ENCODE results near the gene BCL11B.

BCL11B gene

GRCh38 chr14:99137001-99137700 is 134.8 kb downstream of the BCL11B start:
- DNase-seq (ENCODE audit: low read depth, low spot score) = no peak

DNA sequence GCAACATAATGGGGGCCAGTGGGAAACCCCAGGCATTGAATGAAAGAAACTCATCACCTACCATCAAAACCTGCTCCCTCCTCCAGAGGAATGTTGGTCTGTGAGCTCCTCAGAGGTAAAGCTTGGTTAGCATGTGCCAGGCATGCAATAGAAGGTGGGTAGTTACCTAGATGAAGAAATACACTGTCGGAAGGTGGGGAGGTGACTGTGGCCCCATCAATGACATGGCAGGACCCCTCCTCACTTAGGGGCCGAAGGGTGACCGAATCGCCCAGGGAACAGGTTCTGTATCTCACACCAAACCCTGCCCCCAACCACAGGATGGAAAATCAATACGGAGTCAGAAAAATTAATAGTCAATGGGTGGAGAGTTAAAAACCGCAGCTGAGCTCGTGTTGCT is 135.6 kb downstream of the BCL11B start:
- DNase-seq (ENCODE audit: low read depth, low spot score) = no peak

- DNase-seq (ENCODE audit: low read depth, low spot score) = no peak
Measured at GRCh38 chr14:99136047-99136400, 136.0 kb downstream of the BCL11B start.

GRCh38 chr14:99134516-99135046 is 137.4 kb downstream of the BCL11B start:
- DNase-seq (ENCODE audit: low read depth, low spot score) = no peak

GRCh38 chr14:99133636-99134515 is 138.1 kb downstream of the BCL11B start:
- no peak for DNase-seq (ENCODE audit: low read depth, low spot score)

DNA sequence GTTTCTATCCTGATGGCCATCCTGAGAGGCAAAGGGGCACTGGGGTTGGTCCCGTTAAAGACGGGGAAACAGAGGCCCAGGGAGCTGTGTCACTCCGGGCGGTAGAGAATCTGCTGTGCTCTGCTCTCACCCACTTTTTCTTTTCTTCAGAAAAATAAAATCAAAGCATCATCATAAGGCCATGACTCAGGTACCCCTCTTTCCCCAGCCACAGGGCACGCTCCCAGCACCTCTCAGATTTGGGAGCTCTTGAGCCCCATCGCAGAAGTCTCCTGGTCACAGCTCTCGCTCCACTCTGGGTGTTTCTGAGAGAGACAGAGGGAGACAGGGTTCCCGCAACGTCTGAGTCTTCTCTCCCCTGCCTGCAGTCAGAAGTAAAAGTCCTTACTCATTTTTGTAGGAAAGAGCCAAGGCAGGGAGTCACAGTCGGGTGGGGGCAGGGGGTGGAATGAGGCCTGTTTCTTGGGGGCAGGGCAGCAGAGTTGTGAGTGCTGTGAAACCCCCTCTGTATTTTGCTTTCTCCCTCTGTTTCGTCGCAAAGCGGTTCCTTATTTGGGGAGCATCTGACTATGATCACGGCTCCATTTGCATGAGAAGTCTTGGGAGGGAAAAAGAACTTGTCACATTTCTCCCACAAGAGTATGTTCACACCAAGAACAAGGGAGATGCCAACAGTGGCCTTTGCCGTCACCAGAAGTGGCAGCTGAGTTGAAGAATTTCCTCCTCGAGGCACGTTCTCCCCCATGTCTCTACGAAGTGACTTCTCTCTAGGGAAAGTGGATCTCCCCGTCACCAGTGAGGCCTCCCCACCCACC is 139.0 kb downstream of the BCL11B start:
- DNase-seq (ENCODE audit: low read depth, low spot score) = no peak

DNA sequence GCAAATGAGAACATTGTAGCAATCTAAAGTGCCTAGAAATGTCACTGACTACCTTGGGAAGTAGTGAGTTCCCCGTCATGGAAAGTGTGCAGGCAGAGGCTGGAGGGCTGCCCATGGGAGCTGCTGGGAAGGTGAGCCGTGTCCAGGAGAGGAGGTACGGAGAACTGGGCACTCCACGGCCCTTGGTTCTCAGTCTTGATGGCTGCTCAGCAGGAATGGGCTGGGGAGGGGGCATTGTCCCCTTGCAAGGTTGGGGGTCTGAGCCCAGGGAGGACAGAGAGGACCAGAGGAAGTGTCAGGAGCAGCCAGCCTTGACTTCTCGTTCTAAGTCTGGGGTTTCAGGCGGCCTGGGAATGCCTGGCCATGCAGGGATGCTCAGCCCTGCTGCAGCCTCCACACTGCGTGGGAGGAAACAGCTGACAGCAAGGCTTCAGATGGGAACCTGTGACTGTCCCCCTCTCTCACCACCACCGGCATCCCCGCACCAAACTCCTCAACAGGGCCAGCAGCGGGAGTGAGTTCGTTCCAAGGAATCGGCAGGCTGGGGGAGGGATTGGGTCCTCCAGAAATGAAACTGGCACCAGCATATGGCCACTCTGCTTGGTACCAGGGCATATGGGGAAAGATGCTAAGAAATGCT is 140.2 kb downstream of the BCL11B start:
- DNase-seq (ENCODE audit: low read depth, low spot score) = no peak

DNA sequence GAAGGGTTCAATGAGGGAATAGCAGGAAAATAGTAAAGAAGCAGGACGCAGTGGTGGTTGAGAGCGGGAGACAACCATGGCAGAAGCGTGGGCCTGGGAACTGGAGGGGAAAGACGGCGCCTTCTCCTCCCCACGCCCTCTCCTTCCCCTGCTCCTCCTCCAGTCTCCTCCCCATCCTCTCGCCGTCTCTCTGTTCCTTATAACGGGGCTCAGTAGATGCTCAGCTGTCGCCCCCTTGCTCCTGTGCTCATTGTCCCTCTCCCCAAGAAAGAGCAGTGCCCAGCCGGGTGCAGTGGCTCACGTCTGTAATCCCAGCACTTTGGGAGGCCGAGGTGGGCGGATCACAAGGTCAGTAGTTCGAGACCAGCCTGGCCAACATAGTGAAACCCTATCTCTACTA is 142.0 kb downstream of the BCL11B start:
- no peak for DNase-seq (ENCODE audit: low read depth, low spot score)

- DNase-seq (ENCODE audit: low read depth, low spot score) = no peak
Measured at GRCh38 chr14:99129211-99129696, 142.7 kb downstream of the BCL11B start.

DNA sequence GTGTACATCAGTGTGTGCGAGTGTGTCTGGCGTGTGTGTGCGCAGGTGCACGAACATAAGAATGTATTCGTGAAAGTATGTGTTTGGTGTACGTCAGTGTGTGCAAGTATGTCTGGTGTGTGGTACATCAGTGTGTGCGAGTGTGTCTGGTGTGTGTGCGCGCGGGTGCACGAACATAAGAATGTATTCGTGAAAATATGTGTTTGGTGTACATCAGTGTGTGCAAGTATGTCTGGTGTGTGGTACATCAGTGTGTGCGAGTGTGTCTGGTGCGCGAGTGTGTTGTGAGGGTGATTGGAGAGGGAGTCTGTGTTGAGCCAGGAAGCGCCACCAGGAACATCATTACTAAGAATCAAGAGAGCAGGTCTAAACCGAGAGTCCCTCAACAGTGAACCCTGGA is 143.8 kb downstream of the BCL11B start:
- no peak for DNase-seq (ENCODE audit: low read depth, low spot score)

- peak; percentile 71 for DNase-seq (ENCODE audit: low read depth, low spot score)
Measured at GRCh38 chr14:99127651-99128167, 144.3 kb downstream of the BCL11B start.

DNA sequence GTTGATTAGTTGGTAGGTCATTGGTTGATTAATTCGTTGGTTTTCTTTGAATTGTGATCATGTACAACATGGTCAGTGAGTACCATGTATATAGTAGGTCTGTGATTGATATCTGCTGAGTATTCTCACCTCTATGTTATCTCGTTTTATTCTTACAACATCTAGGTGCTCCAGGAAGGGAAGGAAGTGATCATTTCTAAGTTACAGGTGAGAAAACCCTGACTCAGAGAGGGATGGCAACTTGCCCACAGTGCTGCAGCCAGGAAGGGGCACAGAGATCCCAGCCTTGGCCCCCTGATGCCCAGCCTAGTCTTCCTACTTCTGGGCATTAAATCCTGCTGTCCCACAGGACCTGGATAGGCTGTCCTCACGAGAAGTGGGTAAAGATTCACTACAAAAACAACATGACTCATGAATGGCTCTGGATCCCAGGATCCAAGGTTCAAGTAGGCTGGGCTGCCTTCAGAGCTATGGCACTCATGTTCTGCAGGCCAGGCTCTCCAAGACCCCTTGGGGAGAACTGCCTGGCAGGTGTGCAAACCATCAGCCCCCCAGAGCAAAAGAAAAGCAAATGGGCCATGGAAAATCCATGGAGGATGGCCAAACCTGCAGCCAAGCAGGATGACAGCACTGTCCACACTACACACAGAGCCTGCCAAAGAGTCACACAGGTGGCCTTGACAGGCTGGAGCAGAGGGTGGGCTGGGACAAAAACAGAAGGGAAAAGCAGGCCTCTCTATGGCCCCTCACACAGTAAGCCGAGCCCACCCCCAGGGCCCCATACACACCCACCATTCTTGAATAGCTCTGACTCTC is 146.2 kb downstream of the BCL11B start:
- DNase-seq (ENCODE audit: low read depth, low spot score) = no peak

DNA sequence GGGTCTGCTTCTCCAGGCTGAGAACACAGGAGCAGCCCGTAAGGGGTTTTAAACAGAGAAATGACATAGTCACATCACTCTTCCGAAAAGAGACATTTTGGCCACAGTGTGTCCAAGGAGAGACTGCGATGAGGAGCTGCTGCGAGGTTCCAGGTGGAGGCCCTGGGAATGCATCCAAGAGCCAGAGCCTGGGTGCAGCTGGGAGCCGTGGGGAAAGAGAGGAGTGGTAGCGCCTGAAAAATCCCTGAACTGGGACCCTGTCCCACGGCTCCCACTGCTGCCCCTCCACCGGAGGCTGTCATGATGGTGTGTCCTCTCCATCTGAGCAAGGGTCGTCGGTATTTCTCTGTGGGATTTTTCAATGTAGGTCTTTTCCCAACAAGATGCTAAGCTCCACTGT is 146.9 kb downstream of the BCL11B start:
- no peak for DNase-seq (ENCODE audit: low read depth, low spot score)

DNA sequence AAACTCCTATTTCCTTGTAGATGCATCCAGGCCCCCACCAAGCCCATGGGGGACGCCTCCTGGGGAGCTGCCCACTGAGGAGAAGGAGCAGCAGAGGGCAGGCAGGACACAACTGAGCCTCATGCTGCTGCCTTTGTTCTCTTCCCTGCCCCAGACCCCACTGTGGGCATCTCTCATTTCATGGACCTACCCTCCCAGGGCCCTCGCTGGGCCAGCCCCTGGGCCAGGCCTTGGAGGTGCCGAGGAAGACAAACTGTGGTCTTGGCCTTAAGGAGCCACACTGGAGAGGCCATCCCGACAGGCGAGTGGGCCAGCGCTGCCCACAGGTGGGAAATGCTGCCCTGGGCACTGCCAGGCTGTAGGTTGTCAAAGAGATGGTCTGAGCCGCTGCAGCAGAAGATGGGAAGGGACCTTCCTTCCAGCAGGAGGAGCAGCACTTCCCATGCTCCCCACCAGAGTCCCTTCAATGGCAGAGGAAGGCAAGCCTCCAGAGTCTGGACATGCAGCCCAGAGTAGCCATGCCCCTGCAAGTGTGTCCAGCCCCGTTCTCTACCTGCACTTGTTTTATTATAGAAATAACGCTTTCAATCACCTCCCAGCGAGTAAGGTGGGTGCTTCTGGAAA is 147.4 kb downstream of the BCL11B start:
- DNase-seq (ENCODE audit: low read depth, low spot score) = no peak

DNA sequence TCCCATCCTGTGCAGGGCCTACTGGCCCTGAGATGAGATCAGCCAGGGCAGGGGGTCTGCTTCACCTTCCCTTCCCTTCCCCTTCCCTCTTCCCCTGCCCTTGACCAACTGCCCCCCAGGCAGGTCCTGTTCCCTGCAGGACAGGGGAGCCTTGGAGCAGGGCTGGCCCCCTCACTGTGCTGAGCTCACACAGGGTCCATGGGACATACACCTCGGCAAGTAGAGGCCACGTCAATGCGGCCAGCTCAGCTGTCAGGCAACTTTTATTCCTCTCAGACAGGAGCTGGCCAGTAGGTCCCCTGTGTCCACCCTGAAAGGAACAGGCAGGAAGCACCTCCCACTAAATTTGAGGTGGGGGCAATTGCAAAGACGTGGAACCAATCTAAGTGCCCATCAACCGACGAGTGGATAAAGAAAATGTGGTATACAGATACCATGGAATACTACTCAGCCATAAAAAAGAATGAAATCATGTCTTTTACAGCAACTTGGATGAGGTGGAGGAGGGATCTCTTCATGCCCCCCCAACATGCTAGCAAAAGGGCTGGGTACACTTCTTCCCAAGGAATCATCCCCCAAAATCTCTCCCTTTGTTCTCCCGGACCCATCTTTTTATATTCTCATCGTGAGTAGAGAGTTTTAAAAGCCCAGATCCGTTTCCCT is 148.7 kb downstream of the BCL11B start:
- DNase-seq (ENCODE audit: low read depth, low spot score) = no peak

GRCh38 chr14:99122521-99123125 is 149.4 kb downstream of the BCL11B start:
- no peak for DNase-seq (ENCODE audit: low read depth, low spot score)

DNA sequence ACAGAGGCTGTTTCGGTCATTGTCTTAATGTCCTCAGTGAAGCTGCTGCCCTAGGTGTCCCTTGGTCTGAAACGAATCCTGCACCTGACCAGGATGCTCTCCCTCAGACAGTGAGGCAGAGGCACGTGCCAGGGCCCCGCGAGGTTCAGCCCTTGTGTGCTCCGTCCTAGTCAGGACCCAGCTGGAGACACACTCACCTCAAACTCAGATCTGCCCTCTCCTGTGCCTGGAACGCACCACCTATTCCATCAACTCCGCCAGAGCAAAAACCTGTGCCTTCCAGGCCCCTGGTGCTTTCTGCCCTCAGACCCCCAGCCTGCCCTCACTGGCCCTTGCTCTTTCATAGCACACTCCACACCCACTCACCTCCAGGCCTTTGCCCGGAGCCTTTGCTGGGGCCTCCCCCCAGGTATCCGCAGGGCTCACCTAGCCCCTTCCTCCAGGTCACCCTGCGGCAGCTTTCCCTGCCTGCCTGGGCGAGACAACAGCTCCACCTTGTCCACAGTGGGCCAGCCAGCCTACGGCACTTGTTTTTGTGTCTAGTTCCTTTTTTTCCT is 150.6 kb downstream of the BCL11B start:
- no peak for DNase-seq (ENCODE audit: low read depth, low spot score)

GRCh38 chr14:99120526-99121318 is 151.3 kb downstream of the BCL11B start:
- no peak for DNase-seq (ENCODE audit: low read depth, low spot score)

Measured in astrocyte of the hippocampus (primary cell).